Measurements from ENCODE around the gene DFFA. TPM values are rescaled to one million over a fixed set of nuclear protein-coding genes. Genes with fewer than 3 reads are reported as not detected.

The DFFA gene
- total RNA-seq, 1 donor from 2014 or later = 39.8 TPM

DNA sequence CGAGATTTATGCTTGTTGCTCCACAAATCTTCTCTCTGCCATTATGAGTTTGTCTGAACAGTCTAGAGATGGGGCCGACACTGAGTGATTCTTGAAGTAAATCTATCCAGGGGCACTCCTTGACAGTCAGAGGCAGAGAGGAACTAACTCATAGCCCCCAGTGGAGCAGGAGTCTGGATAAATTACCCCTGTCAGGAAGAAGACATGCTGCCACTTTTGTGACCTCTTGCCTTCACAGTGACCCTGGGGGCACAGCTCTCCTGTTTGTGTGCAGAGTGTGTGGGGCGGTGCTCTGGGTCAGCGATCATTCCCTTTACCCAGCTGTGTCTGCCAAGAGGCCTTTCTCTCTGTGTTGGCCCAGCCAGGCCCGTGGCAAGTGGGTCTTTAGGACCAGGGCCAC is 31.9 kb upstream of the DFFA start:
- H3K9me3 Mint-ChIP-seq (ENCODE audit: unreplicated experiment) = no peaks in the 10 kb centered on the region
- no peaks in the 10 kb centered on the region for H3K27me3 Mint-ChIP-seq (ENCODE audit: unreplicated experiment)
- H3K27ac Mint-ChIP-seq (ENCODE audit: unreplicated experiment) = no peak overlapping the region
- TF ChIP-seq, protein P1, sequence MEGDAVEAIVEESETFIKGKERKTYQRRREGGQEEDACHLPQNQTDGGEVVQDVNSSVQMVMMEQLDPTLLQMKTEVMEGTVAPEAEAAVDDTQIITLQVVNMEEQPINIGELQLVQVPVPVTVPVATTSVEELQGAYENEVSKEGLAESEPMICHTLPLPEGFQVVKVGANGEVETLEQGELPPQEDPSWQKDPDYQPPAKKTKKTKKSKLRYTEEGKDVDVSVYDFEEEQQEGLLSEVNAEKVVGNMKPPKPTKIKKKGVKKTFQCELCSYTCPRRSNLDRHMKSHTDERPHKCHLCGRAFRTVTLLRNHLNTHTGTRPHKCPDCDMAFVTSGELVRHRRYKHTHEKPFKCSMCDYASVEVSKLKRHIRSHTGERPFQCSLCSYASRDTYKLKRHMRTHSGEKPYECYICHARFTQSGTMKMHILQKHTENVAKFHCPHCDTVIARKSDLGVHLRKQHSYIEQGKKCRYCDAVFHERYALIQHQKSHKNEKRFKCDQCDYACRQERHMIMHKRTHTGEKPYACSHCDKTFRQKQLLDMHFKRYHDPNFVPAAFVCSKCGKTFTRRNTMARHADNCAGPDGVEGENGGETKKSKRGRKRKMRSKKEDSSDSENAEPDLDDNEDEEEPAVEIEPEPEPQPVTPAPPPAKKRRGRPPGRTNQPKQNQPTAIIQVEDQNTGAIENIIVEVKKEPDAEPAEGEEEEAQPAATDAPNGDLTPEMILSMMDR (IDR thresholded peaks at IDR 0.05) = no peak
- no peak overlapping the region for H3K4me3 Mint-ChIP-seq (ENCODE audit: unreplicated experiment)
- DNase-seq (ENCODE audit: extremely low spot score, unreplicated experiment) = no peak
- no peaks in the 10 kb centered on the region for H3K36me3 Mint-ChIP-seq (ENCODE audit: unreplicated experiment)
- peaks cover 28% of the 10 kb centered on the region for H3K4me1 Mint-ChIP-seq (ENCODE audit: unreplicated experiment)

DNA sequence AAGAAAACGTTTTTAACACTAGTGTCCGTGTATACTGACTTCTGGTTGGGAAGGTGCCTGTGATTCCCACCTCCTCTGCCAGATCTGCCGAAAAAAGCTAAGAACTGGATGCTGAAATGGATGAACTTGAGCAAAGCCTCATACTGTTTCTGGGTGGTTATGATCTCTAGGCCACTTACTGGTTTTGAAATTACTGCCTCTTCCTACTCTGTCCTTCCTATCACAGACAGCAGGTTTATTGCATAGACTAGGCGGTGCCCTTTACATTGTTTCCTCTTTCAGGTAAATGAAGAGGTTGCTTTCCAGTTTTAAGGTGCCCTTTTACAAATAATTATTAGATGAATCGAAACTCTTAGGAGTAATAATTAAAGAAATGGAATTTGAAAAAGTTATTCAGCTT is 29.9 kb upstream of the DFFA start:
- DNase-seq (ENCODE audit: extremely low spot score, unreplicated experiment) = no peak
- H3K27ac Mint-ChIP-seq (ENCODE audit: unreplicated experiment) = no peak overlapping the region
- H3K27me3 Mint-ChIP-seq (ENCODE audit: unreplicated experiment) = no peaks in the 10 kb centered on the region
- no peaks in the 10 kb centered on the region for H3K9me3 Mint-ChIP-seq (ENCODE audit: unreplicated experiment)
- no peaks in the 10 kb centered on the region for H3K36me3 Mint-ChIP-seq (ENCODE audit: unreplicated experiment)
- TF ChIP-seq, protein P1 (IDR thresholded peaks at IDR 0.05) = no peak
- peaks cover 7% of the 10 kb centered on the region for H3K4me1 Mint-ChIP-seq (ENCODE audit: unreplicated experiment)
- no peak overlapping the region for H3K4me3 Mint-ChIP-seq (ENCODE audit: unreplicated experiment)

DNA sequence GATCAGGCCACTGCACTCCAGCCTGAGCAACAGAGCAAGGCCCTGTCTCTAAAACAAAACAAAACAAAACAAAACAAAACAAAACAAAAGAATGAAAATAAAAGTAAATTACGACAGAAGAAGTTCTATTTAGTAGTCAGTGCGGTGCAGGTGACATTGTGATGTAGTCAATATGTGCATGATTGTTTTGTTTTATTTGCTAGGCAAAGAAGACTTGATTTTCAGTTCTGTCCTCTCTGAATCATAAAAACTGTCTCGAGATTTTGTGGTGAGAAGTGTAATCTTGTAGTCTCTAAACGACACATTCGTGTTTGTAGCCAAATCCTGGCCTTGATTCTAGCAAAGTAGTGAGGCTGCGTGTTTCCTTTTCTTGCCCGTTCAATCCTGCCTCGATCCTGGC is 25.9 kb upstream of the DFFA start:
- H3K27me3 Mint-ChIP-seq (ENCODE audit: unreplicated experiment) = no peaks in the 10 kb centered on the region
- no peak for DNase-seq (ENCODE audit: extremely low spot score, unreplicated experiment)
- H3K4me1 Mint-ChIP-seq (ENCODE audit: unreplicated experiment) = peaks cover 11% of the 10 kb centered on the region
- H3K9me3 Mint-ChIP-seq (ENCODE audit: unreplicated experiment) = no peaks in the 10 kb centered on the region
- no peaks in the 10 kb centered on the region for H3K36me3 Mint-ChIP-seq (ENCODE audit: unreplicated experiment)
- H3K4me3 Mint-ChIP-seq (ENCODE audit: unreplicated experiment) = no peak overlapping the region
- TF ChIP-seq, protein P1 (IDR thresholded peaks at IDR 0.05) = no peak
- H3K27ac Mint-ChIP-seq (ENCODE audit: unreplicated experiment) = no peak overlapping the region

DNA sequence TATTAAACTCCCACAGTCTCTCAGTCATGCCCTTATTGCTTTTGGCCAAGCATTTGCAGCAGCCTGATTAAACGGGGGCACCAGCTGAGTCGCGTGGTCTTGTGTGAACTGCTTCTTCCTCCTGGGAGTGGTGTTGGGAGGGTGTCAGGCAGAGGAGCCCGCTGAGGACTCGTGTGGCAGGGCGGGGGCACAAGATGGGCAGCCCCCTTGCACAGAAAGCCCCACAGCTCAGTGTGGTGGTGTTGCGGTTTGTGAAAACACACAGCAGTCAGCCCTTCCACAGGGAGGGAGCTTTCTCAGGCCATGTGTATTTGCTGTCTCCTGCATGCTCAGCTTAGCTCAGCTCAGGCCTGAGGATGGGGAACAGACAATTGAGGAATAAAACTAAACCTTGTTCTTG is 24.8 kb upstream of the DFFA start:
- H3K27me3 Mint-ChIP-seq (ENCODE audit: unreplicated experiment) = no peaks in the 10 kb centered on the region
- DNase-seq (ENCODE audit: extremely low spot score, unreplicated experiment) = no peak
- no peak overlapping the region for H3K27ac Mint-ChIP-seq (ENCODE audit: unreplicated experiment)
- no peak overlapping the region for H3K4me3 Mint-ChIP-seq (ENCODE audit: unreplicated experiment)
- H3K9me3 Mint-ChIP-seq (ENCODE audit: unreplicated experiment) = no peaks in the 10 kb centered on the region
- peaks cover 11% of the 10 kb centered on the region for H3K4me1 Mint-ChIP-seq (ENCODE audit: unreplicated experiment)
- H3K36me3 Mint-ChIP-seq (ENCODE audit: unreplicated experiment) = no peaks in the 10 kb centered on the region
- TF ChIP-seq, protein P1 (IDR thresholded peaks at IDR 0.05) = no peak

DNA sequence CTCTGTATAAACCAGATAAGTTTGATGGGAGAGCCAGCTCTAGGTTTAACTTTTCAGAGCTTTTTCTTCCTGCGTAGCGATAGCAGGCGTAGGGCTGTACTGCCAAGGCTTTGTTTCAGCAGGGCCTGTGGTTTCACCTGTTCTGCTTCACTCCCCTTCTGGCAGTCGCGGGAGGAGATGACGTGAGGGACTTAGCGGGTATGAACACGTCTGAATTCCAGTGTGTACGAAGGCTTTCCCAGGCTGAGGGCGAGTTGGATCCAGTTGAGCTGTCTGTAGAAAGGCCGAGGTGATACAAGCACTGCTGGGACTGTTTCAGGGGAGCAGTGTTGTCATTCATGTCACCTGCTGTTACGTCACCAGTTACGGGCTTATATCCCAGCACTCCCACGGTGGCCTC is 23.6 kb upstream of the DFFA start:
- H3K27ac Mint-ChIP-seq (ENCODE audit: unreplicated experiment) = no peak overlapping the region
- no peaks in the 10 kb centered on the region for H3K9me3 Mint-ChIP-seq (ENCODE audit: unreplicated experiment)
- TF ChIP-seq, protein P1 (IDR thresholded peaks at IDR 0.05) = no peak
- H3K36me3 Mint-ChIP-seq (ENCODE audit: unreplicated experiment) = no peaks in the 10 kb centered on the region
- H3K27me3 Mint-ChIP-seq (ENCODE audit: unreplicated experiment) = no peaks in the 10 kb centered on the region
- peaks cover 11% of the 10 kb centered on the region for H3K4me1 Mint-ChIP-seq (ENCODE audit: unreplicated experiment)
- no peak for DNase-seq (ENCODE audit: extremely low spot score, unreplicated experiment)
- no peak overlapping the region for H3K4me3 Mint-ChIP-seq (ENCODE audit: unreplicated experiment)
